Uterus (tissue), 2 donors: ENCODE data around the gene USP31.

Source experiments
- CTCF ChIP-seq, 4 experiments: fragments of 200-600 bp in 2 of 4; fragments of 450-650 bp in 2 of 4; sonication (generic) in 2 of 4; IDR thresholded peaks; one replicate each; pipeline ENCODE4 v1.5.1; 2016 to 2019; ENCODE audit warnings: antibody characterized with exemption in 4 of 4, mild to moderate bottlenecking in 2 of 4, moderate library complexity in 1 of 4
- POLR2A ChIP-seq, 2 donors: fragments of 450-650 bp; IDR thresholded peaks; one replicate each; pipeline ENCODE4 v1.6.1; 2016; ENCODE audit warnings: antibody characterized with exemption in 2 of 2, mild to moderate bottlenecking in 1 of 2, moderate library complexity in 1 of 2

GRCh38 chr16:23085949-23086348 is 63.3 kb downstream of the USP31 start:
- TF ChIP-seq CTCF (IDR thresholded peaks at IDR 0.05): no peak
- TF ChIP-seq POLR2A (IDR thresholded peaks at IDR 0.05): no peak
